HCT116 (cell line): ENCODE results near the gene UPP1. TPM values are rescaled to one million over a fixed set of nuclear protein-coding genes. Genes with fewer than 3 reads are reported as not detected.

ENCODE experiments used
- ATAC-seq: fragments of 200-7000 bp; cut with Tn5 transposase; 2 replicates; pipeline ENCODE4 v1.9.1; 2020; ENCODE audit warnings: mild to moderate bottlenecking, moderate library complexity
- BruUV-seq: library from RNA; stranded (reverse); fragments of 400-500 nt; replicated peaks from 2 replicates; lab custom pipeline; 2021; lab: Mats Ljungman, UMichigan
- CTCF ChIA-PET: fragments of 300-600 bp; sonication (Branson Sonifier 250); formaldehyde crosslinking; loops from one replicate; lab custom pipeline; 2021; ENCODE audit warnings: antibody characterized with exemption; lab: Charles Lee
- POLR2A ChIA-PET: fragments of 300-600, 350-600 bp; sonication (Branson Sonifier 250); formaldehyde crosslinking; loops from one replicate; lab custom pipeline; 2021; ENCODE audit warnings: antibody characterized with exemption; lab: Charles Lee
- RAD21 ChIA-PET, 2 experiments: fragments of 300-600 bp; sonication (Branson Sonifier 250); formaldehyde crosslinking; loops; one replicate each; lab custom pipeline; 2023; ENCODE audit warnings: low total read pairs in 2 of 2; ENCODE audit not compliant: uncharacterized antibody in 2 of 2, unreplicated experiment in 2 of 2, low non-redundant PET in 1 of 2; lab: Charles Lee
- DNase-seq: peaks from one replicate; pipeline ENCODE4 v3.0.0-alpha.2; 2010; ENCODE audit warnings: low read depth, low spot score
- H2AFZ ChIP-seq: fragments of 200-600 bp; shearing (Covaris generic), sonication (generic); 2 replicates; pipeline ENCODE4 v1.6.1; 2017; ENCODE audit warnings: low read depth, mixed run types, mixed read lengths, antibody characterized with exemption, low read length; ENCODE audit not compliant: poor library complexity, severe bottlenecking
- H3K27ac ChIP-seq: 2 replicates; pipeline ENCODE4 v1.5.1; 2012; ENCODE audit warnings: low read depth, low read length
- H3K27me3 ChIP-seq: fragments of 200-600 bp; sonication (generic); 2 replicates; pipeline ENCODE4 v1.6.1; 2016; ENCODE audit warnings: mixed run types, low read length, mixed read lengths; ENCODE audit not compliant: insufficient read depth
- H3K36me3 ChIP-seq, 2 experiments: fragments of 200-500 bp in 1 of 2; fragments of 200-600 bp in 1 of 2; sonication (Bioruptor generic) in 1 of 2; sonication (generic) in 1 of 2; 2 replicates each; pipeline versions ENCODE4 v1.5.1 to v1.6.1; 2014 to 2016; ENCODE audit warnings: low read length in 2 of 2, inconsistent platforms in 1 of 2, mixed read lengths in 1 of 2, mixed run types in 1 of 2; ENCODE audit not compliant: insufficient read depth in 2 of 2, control insufficient read depth in 1 of 2
- H3K4me1 ChIP-seq, 2 experiments: fragments of 200-600 bp in 1 of 2; sonication (generic) in 1 of 2; 2 replicates each; pipeline versions ENCODE4 v1.5.1 to v1.6.1; 2012 to 2017; ENCODE audit warnings: low read length in 2 of 2, inconsistent platforms in 1 of 2, mild to moderate bottlenecking in 1 of 2, mixed read lengths in 1 of 2, mixed run types in 1 of 2, moderate library complexity in 1 of 2; ENCODE audit not compliant: insufficient read depth in 2 of 2, control insufficient read depth in 1 of 2
- H3K4me2 ChIP-seq: fragments of 200-600 bp; sonication (generic); 2 replicates; pipeline ENCODE4 v1.6.1; 2017; ENCODE audit warnings: mixed run types, low read length, mixed read lengths
- H3K4me3 ChIP-seq, 2 experiments: fragments of 200-600 bp in 1 of 2; sonication (generic) in 1 of 2; replicated peaks in 1 of 2; 2 replicates each; pipeline ENCODE4 v1.5.1; 2011 to 2016; ENCODE audit warnings: low read length in 2 of 2, control low read depth in 1 of 2, low read depth in 1 of 2, mild to moderate bottlenecking in 1 of 2, mixed read lengths in 1 of 2, mixed run types in 1 of 2
- H3K79me2 ChIP-seq: fragments of 200-600 bp; sonication (generic); 2 replicates; pipeline ENCODE4 v1.6.1; 2017; ENCODE audit warnings: mild to moderate bottlenecking, mixed run types, low read length, moderate library complexity, mixed read lengths; ENCODE audit not compliant: insufficient read depth
- H3K9ac ChIP-seq: fragments of 200-600 bp; sonication (generic); 2 replicates; pipeline ENCODE4 v1.6.1; 2016; ENCODE audit warnings: low read length, mixed read lengths
- H3K9me2 ChIP-seq: fragments of 200-600 bp; sonication (generic), shearing (Covaris generic); 2 replicates; pipeline ENCODE4 v1.6.1; 2017; ENCODE audit warnings: mixed run types, mild to moderate bottlenecking, moderate library complexity; ENCODE audit not compliant: insufficient read depth
- H3K9me3 ChIP-seq, 2 experiments: fragments of 200-500 bp in 1 of 2; fragments of 200-600 bp in 1 of 2; sonication (Bioruptor generic) in 1 of 2; sonication (generic) in 1 of 2; 2 replicates each; pipeline ENCODE4 v1.6.1; 2014 to 2017; ENCODE audit warnings: low read length in 2 of 2, mixed read lengths in 2 of 2, inconsistent platforms in 1 of 2, low read depth in 1 of 2, mild to moderate bottlenecking in 1 of 2, mixed run types in 1 of 2, moderate library complexity in 1 of 2; ENCODE audit not compliant: control insufficient read depth in 1 of 2, insufficient read depth in 1 of 2
- H4K20me1 ChIP-seq: fragments of 200-600 bp; sonication (generic), shearing (Covaris generic); 2 replicates; pipeline ENCODE4 v1.6.1; 2017; ENCODE audit warnings: mixed run types, mild to moderate bottlenecking, moderate library complexity; ENCODE audit not compliant: insufficient read depth
- CEBPB ChIP-seq: IDR thresholded peaks from 2 replicates; pipeline ENCODE4 v1.6.1; 2012; ENCODE audit warnings: low read depth
- ELF1 ChIP-seq: IDR thresholded peaks from 2 replicates; pipeline ENCODE4 v1.6.1; 2012; ENCODE audit warnings: low read depth, borderline replicate concordance
- EZH2 ChIP-seq: fragments of 200-600 bp; sonication (generic); IDR thresholded peaks from 2 replicates; pipeline ENCODE4 v1.6.1; 2017; ENCODE audit warnings: antibody characterized with exemption, mixed run types
- FOSL1 ChIP-seq: IDR thresholded peaks from 2 replicates; pipeline ENCODE4 v1.6.1; 2012; ENCODE audit warnings: low read depth
- JUND ChIP-seq: IDR thresholded peaks from 2 replicates; pipeline ENCODE4 v1.6.1; 2012
- RAD21 ChIP-seq: IDR thresholded peaks from 2 replicates; pipeline ENCODE4 v1.6.1; 2012; ENCODE audit warnings: low read depth, mild to moderate bottlenecking
- SIN3A ChIP-seq: IDR thresholded peaks from 2 replicates; pipeline ENCODE4 v1.6.1; 2012; ENCODE audit warnings: low read depth
- SP1 ChIP-seq: IDR thresholded peaks from 2 replicates; pipeline ENCODE4 v1.6.1; 2012; ENCODE audit warnings: low read depth
- SRF ChIP-seq: IDR thresholded peaks from 2 replicates; pipeline ENCODE4 v1.6.1; 2012; ENCODE audit warnings: low read depth
- TCF7L2 ChIP-seq: IDR thresholded peaks from 2 replicates; pipeline ENCODE4 v1.7.0; 2011; ENCODE audit warnings: borderline replicate concordance, inconsistent platforms; ENCODE audit not compliant: insufficient read depth, insufficient read length; ENCODE audit errors: extremely low read depth
- YY1 ChIP-seq: IDR thresholded peaks from 2 replicates; pipeline ENCODE4 v1.6.1; 2011; ENCODE audit warnings: low read length, low read depth, moderate library complexity, mild to moderate bottlenecking; ENCODE audit not compliant: insufficient replicate concordance; ENCODE audit errors: extremely low read depth
- ZFX ChIP-seq: fragments of 450-650 bp; IDR thresholded peaks from 2 replicates; pipeline ENCODE4 v1.6.1; 2017
- ZNF274 ChIP-seq: fragments of 200-500 bp; sonication (Bioruptor generic); IDR thresholded peaks from 2 replicates; pipeline ENCODE4 v1.6.1; 2014; ENCODE audit warnings: mild to moderate bottlenecking, low read depth, low read length, inconsistent platforms
- intact Hi-C: fragments of 100-400 bp; cut with micrococcal nuclease; formaldehyde crosslinking; loops from 2 replicates; pipeline ENCODE4 v1.10.0; 2022
- total RNA-seq: library from RNA; stranded (reverse); gene quantifications from one replicate; pipeline ENCODE4 v1.2.1, GENCODE V29; 2021; ENCODE audit not compliant: unreplicated experiment
- TF ChIP-seq, protein P1 (sequence below): IDR thresholded peaks from 2 replicates; pipeline ENCODE4 v1.6.1; 2012
- TF ChIP-seq, protein P2 (sequence below): IDR thresholded peaks from 2 replicates; pipeline ENCODE4 v1.6.1; 2012; ENCODE audit warnings: low read depth
- TF ChIP-seq, protein P3 (sequence below): IDR thresholded peaks from 2 replicates; pipeline ENCODE4 v1.6.1; 2011; ENCODE audit warnings: mild to moderate bottlenecking, low read length, moderate library complexity; ENCODE audit not compliant: insufficient replicate concordance; ENCODE audit errors: extremely low read depth
- TF ChIP-seq, protein P4 (sequence below), 3 experiments: fragments of 200-600 bp in 1 of 3; sonication (generic) in 1 of 3; IDR thresholded peaks in 2 of 3; conservative IDR thresholded peaks in 1 of 3; 2 replicates each; pipeline ENCODE4 v1.5.1; 2012 to 2017; ENCODE audit warnings: low read depth in 2 of 3, low read length in 2 of 3, antibody characterized with exemption in 1 of 3, borderline replicate concordance in 1 of 3, control low read depth in 1 of 3, mild to moderate bottlenecking in 1 of 3, mixed read lengths in 1 of 3, mixed run types in 1 of 3, moderate library complexity in 1 of 3; ENCODE audit not compliant: insufficient read depth in 1 of 3
- TF ChIP-seq, protein P5 (sequence below): IDR thresholded peaks from 2 replicates; pipeline ENCODE4 v1.6.1; 2012

UPP1 gene
- total RNA-seq, 1 experiment from 2014 or later, result 42.7 TPM

DNA sequence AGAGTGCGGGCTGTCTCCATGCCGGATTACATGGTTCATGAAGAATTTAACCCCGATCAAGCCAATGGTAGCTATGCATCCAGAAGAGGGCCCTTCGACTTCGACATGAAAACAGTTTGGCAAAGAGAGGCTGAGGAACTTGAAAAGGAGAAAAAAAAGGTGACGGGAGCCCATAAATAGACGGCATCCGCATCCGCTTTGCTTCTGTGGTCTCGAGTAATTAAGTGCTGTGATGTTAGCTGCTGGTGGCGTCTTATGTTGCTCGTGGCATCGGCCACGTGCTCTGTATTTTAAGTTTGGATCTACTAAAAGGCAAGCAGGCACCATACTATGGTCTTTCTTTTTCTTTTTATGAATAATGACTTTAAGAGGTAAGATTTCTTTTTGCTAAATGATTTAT lies 42.6 kb upstream of the UPP1 start:
- Histone ChIP-seq H3K4me1 (peaks cover 0 to 20% of the 10 kb centered on the region in 2 experiments; a peak in 2 of 4 replicates), H3K4me2 (no peak overlapping the region), H3K79me2 (no peaks in the 10 kb centered on the region), H3K36me3 (no peaks in the 10 kb centered on the region), H3K9me3 (no peaks in the 10 kb centered on the region), H3K27me3 (no peaks in the 10 kb centered on the region), H3K27ac (no peak overlapping the region), H3K9me2 (no peaks in the 10 kb centered on the region), H2AFZ (no peak overlapping the region), H3K9ac (no peak overlapping the region), H4K20me1 (no peaks in the 10 kb centered on the region), H3K4me3 (no peak overlapping the region)
- POLR2A ChIA-PET, result no interaction called here
- no peak for TF ChIP-seq ZFX
- no peak for TF ChIP-seq JUND
- no peak for TF ChIP-seq RAD21
- TF ChIP-seq ZNF274, result no peak
- TF ChIP-seq, protein P1, sequence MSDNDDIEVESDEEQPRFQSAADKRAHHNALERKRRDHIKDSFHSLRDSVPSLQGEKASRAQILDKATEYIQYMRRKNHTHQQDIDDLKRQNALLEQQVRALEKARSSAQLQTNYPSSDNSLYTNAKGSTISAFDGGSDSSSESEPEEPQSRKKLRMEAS, result no peak
- no peak for TF ChIP-seq SIN3A
- TF ChIP-seq, protein P2, sequence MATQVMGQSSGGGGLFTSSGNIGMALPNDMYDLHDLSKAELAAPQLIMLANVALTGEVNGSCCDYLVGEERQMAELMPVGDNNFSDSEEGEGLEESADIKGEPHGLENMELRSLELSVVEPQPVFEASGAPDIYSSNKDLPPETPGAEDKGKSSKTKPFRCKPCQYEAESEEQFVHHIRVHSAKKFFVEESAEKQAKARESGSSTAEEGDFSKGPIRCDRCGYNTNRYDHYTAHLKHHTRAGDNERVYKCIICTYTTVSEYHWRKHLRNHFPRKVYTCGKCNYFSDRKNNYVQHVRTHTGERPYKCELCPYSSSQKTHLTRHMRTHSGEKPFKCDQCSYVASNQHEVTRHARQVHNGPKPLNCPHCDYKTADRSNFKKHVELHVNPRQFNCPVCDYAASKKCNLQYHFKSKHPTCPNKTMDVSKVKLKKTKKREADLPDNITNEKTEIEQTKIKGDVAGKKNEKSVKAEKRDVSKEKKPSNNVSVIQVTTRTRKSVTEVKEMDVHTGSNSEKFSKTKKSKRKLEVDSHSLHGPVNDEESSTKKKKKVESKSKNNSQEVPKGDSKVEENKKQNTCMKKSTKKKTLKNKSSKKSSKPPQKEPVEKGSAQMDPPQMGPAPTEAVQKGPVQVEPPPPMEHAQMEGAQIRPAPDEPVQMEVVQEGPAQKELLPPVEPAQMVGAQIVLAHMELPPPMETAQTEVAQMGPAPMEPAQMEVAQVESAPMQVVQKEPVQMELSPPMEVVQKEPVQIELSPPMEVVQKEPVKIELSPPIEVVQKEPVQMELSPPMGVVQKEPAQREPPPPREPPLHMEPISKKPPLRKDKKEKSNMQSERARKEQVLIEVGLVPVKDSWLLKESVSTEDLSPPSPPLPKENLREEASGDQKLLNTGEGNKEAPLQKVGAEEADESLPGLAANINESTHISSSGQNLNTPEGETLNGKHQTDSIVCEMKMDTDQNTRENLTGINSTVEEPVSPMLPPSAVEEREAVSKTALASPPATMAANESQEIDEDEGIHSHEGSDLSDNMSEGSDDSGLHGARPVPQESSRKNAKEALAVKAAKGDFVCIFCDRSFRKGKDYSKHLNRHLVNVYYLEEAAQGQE, result no peak
- TF ChIP-seq CEBPB, result no peak
- no peak for TF ChIP-seq SRF
- TF ChIP-seq EZH2, result no peak
- no peak for TF ChIP-seq FOSL1
- TF ChIP-seq, protein P3, sequence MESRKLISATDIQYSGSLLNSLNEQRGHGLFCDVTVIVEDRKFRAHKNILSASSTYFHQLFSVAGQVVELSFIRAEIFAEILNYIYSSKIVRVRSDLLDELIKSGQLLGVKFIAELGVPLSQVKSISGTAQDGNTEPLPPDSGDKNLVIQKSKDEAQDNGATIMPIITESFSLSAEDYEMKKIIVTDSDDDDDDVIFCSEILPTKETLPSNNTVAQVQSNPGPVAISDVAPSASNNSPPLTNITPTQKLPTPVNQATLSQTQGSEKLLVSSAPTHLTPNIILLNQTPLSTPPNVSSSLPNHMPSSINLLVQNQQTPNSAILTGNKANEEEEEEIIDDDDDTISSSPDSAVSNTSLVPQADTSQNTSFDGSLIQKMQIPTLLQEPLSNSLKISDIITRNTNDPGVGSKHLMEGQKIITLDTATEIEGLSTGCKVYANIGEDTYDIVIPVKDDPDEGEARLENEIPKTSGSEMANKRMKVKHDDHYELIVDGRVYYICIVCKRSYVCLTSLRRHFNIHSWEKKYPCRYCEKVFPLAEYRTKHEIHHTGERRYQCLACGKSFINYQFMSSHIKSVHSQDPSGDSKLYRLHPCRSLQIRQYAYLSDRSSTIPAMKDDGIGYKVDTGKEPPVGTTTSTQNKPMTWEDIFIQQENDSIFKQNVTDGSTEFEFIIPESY, result no peak
- TF ChIP-seq, protein P4, sequence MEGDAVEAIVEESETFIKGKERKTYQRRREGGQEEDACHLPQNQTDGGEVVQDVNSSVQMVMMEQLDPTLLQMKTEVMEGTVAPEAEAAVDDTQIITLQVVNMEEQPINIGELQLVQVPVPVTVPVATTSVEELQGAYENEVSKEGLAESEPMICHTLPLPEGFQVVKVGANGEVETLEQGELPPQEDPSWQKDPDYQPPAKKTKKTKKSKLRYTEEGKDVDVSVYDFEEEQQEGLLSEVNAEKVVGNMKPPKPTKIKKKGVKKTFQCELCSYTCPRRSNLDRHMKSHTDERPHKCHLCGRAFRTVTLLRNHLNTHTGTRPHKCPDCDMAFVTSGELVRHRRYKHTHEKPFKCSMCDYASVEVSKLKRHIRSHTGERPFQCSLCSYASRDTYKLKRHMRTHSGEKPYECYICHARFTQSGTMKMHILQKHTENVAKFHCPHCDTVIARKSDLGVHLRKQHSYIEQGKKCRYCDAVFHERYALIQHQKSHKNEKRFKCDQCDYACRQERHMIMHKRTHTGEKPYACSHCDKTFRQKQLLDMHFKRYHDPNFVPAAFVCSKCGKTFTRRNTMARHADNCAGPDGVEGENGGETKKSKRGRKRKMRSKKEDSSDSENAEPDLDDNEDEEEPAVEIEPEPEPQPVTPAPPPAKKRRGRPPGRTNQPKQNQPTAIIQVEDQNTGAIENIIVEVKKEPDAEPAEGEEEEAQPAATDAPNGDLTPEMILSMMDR (IDR thresholded peaks at IDR 0.05 in 2 of 3, conservative IDR thresholded peaks at IDR 0.05 in 1 of 3; ENCODE audit: borderline replicate concordance in 1 of 3, insufficient read depth in 1 of 3, low read depth in 2 of 3, low read length in 2 of 3), result no peak
- no peak for TF ChIP-seq ELF1
- TF ChIP-seq, protein P5, sequence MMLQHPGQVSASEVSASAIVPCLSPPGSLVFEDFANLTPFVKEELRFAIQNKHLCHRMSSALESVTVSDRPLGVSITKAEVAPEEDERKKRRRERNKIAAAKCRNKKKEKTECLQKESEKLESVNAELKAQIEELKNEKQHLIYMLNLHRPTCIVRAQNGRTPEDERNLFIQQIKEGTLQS, result no peak
- TF ChIP-seq YY1, result no peak
- TF ChIP-seq SP1, result no peak
- TF ChIP-seq TCF7L2, result no peak
- DNase-seq (no peak), ATAC-seq (no peak)
- CTCF ChIA-PET, result no interaction called here
- no TSS peak for BruUV-seq
- intact Hi-C loops, result no loop called here
- RAD21 ChIA-PET, result no interaction called here
